T-cell (primary cell): ENCODE measurements around the gene SLC2A13. TPM values are rescaled to one million over a fixed set of nuclear protein-coding genes. Genes with fewer than 3 reads are reported as not detected.

Experiments
- ATAC-seq, 4 experiments: fragments of 200-7000 bp in 3 of 4; fragments of 150-1000 bp in 1 of 4; cut with Tn5 transposase; replicated peaks in 1 of 4; 1 replicate in 3 of 4; 2 replicates in 1 of 4; pipeline ENCODE4 v1.10.0; 2021; ENCODE audit warnings: moderate library complexity in 3 of 4, mild to moderate bottlenecking in 2 of 4, moderate number of reproducible peaks in 1 of 4
- CTCF ChIA-PET, 2 donors: fragments of 300-600 bp; sonication (Branson Sonifier 250); formaldehyde crosslinking; loops; one replicate each; lab custom pipeline; 2022; ENCODE audit warnings: antibody characterized with exemption in 2 of 2; lab: Charles Lee
- POLR2A ChIA-PET, 2 donors: fragments of 300-600 bp; sonication (Branson Sonifier 250); formaldehyde crosslinking; loops; one replicate each; lab custom pipeline; 2022; ENCODE audit warnings: antibody characterized with exemption in 2 of 2; lab: Charles Lee
- DNase-seq, 35 experiments: peaks; one replicate each; pipeline versions ENCODE4 v3.0.0 to v3.0.0-alpha.2; 2013 to 2023
- H3K27ac ChIP-seq: one replicate; pipeline ENCODE4 v1.5.1; 2013; ENCODE audit warnings: low read length
- H3K27me3 ChIP-seq, 2 experiments: replicated peaks in 1 of 2; 1 replicate in 1 of 2; 2 replicates in 1 of 2; pipeline versions ENCODE4 v1.6.1 to v1.7.0; 2013; ENCODE audit warnings: low read length in 1 of 2, mixed read lengths in 1 of 2; ENCODE audit not compliant: control insufficient read depth in 2 of 2, insufficient read depth in 2 of 2; ENCODE audit errors: extremely low read depth in 1 of 2
- H3K36me3 ChIP-seq, 2 donors: 1 replicate in 1 of 2; 2 replicates in 1 of 2; pipeline versions ENCODE4 v1.6.1 to v1.7.0; 2013; ENCODE audit warnings: low read length in 1 of 2; ENCODE audit not compliant: control insufficient read depth in 2 of 2, insufficient read depth in 1 of 2; ENCODE audit errors: extremely low read depth in 1 of 2
- H3K4me1 ChIP-seq, 2 experiments: 1 replicate in 1 of 2; 2 replicates in 1 of 2; pipeline versions ENCODE4 v1.6.1 to v1.7.0; 2013; ENCODE audit warnings: low read length in 2 of 2, mixed read lengths in 1 of 2; ENCODE audit not compliant: insufficient read depth in 2 of 2, control insufficient read depth in 1 of 2; ENCODE audit errors: extremely low read depth in 1 of 2
- H3K4me3 ChIP-seq, 2 donors: 1 replicate in 1 of 2; 2 replicates in 1 of 2; pipeline versions ENCODE4 v1.5.1 to v1.7.0; 2013; ENCODE audit warnings: mild to moderate bottlenecking in 2 of 2, low read length in 1 of 2, moderate library complexity in 1 of 2; ENCODE audit not compliant: control insufficient read depth in 1 of 2; ENCODE audit errors: extremely low read depth in 1 of 2
- H3K9me3 ChIP-seq: 2 replicates; pipeline ENCODE4 v1.7.0; 2013
- H3K27ac Mint-ChIP-seq, 2 donors: one replicate each; pipeline ENCODE4 v1.8.0; 2020 to 2021; ENCODE audit warnings: mild to moderate bottlenecking in 2 of 2, mixed read lengths in 2 of 2
- H3K27me3 Mint-ChIP-seq, 2 donors: one replicate each; pipeline ENCODE4 v1.8.0; 2021 to 2022; ENCODE audit warnings: mixed read lengths in 2 of 2
- H3K36me3 Mint-ChIP-seq: one replicate; pipeline ENCODE4 v1.8.0; 2021; ENCODE audit warnings: mixed read lengths
- H3K4me1 Mint-ChIP-seq, 3 donors: one replicate each; pipeline ENCODE4 v1.8.0; 2020 to 2022; ENCODE audit warnings: mixed read lengths in 3 of 3, mild to moderate bottlenecking in 1 of 3
- H3K4me3 Mint-ChIP-seq, 3 donors: one replicate each; pipeline ENCODE4 v1.8.0; 2020 to 2022; ENCODE audit warnings: mild to moderate bottlenecking in 3 of 3, mixed read lengths in 3 of 3, moderate library complexity in 3 of 3
- H3K9me3 Mint-ChIP-seq, 3 donors: one replicate each; pipeline ENCODE4 v1.8.0; 2020 to 2022; ENCODE audit warnings: mixed read lengths in 3 of 3
- WGBS: methylation state at CpG from one replicate; pipeline ENCODE4 v1.1.5; 2013; ENCODE audit warnings: missing lambda C conversion rate; ENCODE audit not compliant: insufficient coverage; 5-methylcytosine and 5-hydroxymethylcytosine counted together
- total RNA-seq, 35 experiments: library from RNA in 6 of 35; stranded (reverse) in 6 of 35; fragments of 120-200 nt in 1 of 35; gene quantifications; one replicate each; pipeline versions ENCODE4 v1.2.1 to v1.2.4 and lab custom pipeline; 2013 to 2026

Gene SLC2A13
- total RNA-seq, 5 donors from 2014 or later (not counting 1 experiment from before 2014, with no cell fraction given): 4.2 to 6.0 (median 5.1) TPM

DNA sequence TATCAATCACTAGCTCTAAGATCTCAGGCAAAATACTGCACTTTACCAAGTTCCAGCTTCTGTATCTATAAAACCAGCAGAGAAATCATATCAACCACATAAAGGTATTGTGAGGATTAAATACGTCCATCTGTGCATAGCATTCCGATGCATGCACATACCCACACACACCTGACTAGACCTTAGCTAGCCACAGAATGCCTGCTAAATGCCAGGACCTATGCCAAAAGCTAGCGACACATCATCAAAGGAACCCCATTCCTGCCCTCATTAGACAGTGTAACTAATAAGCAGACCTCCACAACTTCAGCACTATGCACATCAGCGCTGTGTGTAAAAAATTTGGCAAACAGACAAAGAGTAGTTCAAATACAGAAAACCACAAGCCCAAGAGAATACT lies 185.2 kb downstream of the SLC2A13 start:
- H3K36me3 ChIP-seq: no peaks in the 10 kb centered on the region
- no peaks in the 10 kb centered on the region for H3K36me3 Mint-ChIP-seq
- WGBS: 93% methylated on average over 2 of the region's 4 CpGs
- ATAC-seq (no peak), DNase-seq (no peak)
- no peak overlapping the region for H3K27ac ChIP-seq
- no peaks in the 10 kb centered on the region for H3K27me3 ChIP-seq
- no peak overlapping the region for H3K4me3 ChIP-seq
- H3K27ac Mint-ChIP-seq: no peak overlapping the region
- no peaks in the 10 kb centered on the region for H3K4me1 Mint-ChIP-seq
- H3K4me3 Mint-ChIP-seq: no peak overlapping the region
- no peaks in the 10 kb centered on the region for H3K9me3 ChIP-seq
- ChIA-PET CTCF (no interaction called here), POLR2A (no interaction called here)
- H3K9me3 Mint-ChIP-seq: no peaks in the 10 kb centered on the region
- no peaks in the 10 kb centered on the region for H3K27me3 Mint-ChIP-seq
- H3K4me1 ChIP-seq: no peaks in the 10 kb centered on the region

DNA sequence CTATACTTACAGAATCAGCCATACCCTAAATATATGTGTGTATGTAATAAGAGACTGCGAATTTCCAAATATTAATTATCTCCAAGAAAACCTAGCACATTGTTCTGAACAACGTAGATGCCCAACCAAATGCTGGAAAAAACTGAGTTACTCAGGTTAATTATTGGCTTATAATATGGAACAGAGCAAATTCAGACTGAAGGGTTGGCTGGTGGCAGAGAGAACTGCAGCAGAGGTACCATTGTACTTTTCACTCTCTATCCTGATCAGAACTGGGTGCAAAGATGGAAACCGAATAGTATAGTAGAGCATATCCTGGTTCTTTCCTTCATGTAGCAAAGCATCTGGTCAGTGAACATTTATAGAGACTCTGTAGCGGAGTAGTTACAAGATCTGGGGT lies 185.7 kb downstream of the SLC2A13 start:
- no CpG with 5 or more reads among the region's 4 CpGs for WGBS
- Mint-ChIP-seq H3K27me3 (no peaks in the 10 kb centered on the region), H3K9me3 (no peaks in the 10 kb centered on the region), H3K27ac (no peak overlapping the region), H3K4me3 (no peak overlapping the region), H3K4me1 (no peaks in the 10 kb centered on the region), H3K36me3 (no peaks in the 10 kb centered on the region)
- no peak overlapping the region for H3K27ac ChIP-seq
- no peaks in the 10 kb centered on the region for H3K4me1 ChIP-seq
- no peak for ATAC-seq
- DNase-seq: no peak
- H3K4me3 ChIP-seq: no peak overlapping the region
- no peaks in the 10 kb centered on the region for H3K27me3 ChIP-seq
- no peaks in the 10 kb centered on the region for H3K36me3 ChIP-seq
- no peaks in the 10 kb centered on the region for H3K9me3 ChIP-seq
- ChIA-PET POLR2A (no interaction called here), CTCF (interaction anchor here in 1 of 2 donors (0.7 kb wide), 1 partner anchor 9 kb away, joined by 3 read pairs; no protein-coding TSS in a partner anchor)

DNA sequence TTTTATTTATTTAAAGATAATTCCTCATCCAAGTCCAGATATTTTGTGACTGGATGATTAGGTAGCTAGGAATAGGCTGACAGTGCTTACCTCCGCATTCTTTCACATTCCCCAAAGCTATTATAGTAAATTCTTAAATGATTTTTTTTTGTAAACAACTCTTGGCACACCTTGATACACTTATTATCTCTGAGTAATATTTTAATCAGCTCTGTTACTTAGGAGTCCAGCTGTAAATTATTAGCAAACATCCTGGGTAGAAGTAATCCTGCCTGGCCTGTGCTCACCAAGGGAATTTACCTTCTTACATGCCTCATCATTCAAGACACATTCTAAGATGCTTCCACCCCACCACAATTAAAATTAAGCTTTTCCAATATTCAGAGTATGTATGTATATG lies 186.1 kb downstream of the SLC2A13 start:
- no peak overlapping the region for H3K4me3 Mint-ChIP-seq
- no CpG with 5 or more reads among the region's 1 CpG for WGBS
- no peaks in the 10 kb centered on the region for H3K27me3 Mint-ChIP-seq
- ATAC-seq (no peak), DNase-seq (no peak)
- ChIA-PET POLR2A (no interaction called here), CTCF (interaction anchor here in 1 of 2 donors (0.7 kb wide), 1 partner anchor 8 kb away, joined by 3 read pairs; no protein-coding TSS in a partner anchor)
- no peaks in the 10 kb centered on the region for H3K4me1 Mint-ChIP-seq
- no peaks in the 10 kb centered on the region for H3K9me3 Mint-ChIP-seq
- Histone ChIP-seq H3K4me1 (no peaks in the 10 kb centered on the region), H3K4me3 (no peak overlapping the region), H3K36me3 (no peaks in the 10 kb centered on the region), H3K27ac (no peak overlapping the region), H3K9me3 (no peaks in the 10 kb centered on the region), H3K27me3 (no peaks in the 10 kb centered on the region)
- no peak overlapping the region for H3K27ac Mint-ChIP-seq
- H3K36me3 Mint-ChIP-seq: no peaks in the 10 kb centered on the region

DNA sequence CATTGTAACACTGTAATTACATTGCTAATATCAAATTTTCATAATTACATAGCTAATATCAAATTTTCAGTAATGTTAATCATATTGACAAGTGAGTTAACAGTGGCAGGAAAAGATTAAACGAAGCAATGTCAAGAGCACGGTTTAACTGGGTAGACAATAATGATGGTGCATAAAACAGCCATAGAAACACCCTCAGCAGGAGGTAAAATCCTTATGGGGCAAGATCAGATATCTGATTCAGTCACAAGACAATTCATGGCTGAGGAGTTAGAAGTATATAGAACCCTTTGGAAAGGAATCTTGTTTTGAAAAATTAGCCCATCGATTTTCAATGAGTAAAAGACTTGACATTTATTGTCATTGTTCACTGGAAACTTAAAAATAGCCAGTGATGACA lies 190.6 kb downstream of the SLC2A13 start:
- H3K27ac Mint-ChIP-seq: no peak overlapping the region

DNA sequence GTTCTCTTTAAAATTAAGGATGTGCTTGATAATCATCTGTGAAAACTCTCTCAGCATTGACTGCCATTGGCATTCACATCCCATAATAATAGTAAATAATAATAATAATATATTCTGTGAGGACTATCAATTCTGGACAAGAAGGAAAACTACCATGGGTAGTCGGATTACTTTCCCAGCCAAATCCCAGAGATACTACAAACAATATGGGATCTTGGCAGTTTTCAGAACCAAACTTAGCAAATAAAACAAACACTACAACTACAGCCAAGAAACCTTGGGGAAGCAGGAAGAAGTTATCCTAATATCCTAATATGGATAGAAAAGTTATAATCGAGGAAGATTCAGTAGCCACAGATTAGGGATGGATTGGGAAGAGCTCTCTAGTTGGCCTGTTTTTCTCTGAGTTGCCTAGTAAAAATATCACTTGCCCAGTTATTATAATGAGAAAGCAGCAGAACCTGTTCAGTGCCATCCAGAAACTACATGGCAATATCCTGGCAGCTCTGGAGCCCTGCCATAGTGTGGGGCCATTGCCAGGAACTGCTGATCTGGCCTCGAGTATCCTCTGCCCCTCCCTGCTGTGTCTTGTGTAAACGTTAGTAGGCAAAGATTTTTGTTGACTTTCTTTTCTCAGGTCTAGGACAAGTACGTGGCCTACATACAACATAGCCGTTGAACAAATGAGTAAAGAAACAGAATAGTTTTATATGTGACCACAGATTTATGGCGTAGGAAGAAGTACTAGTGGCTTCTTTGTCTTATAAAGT lies 193.5 kb downstream of the SLC2A13 start:
- H3K4me3 ChIP-seq: no peak overlapping the region
- ATAC-seq (no peak), DNase-seq (no peak)
- H3K27me3 ChIP-seq: no peaks in the 10 kb centered on the region
- Mint-ChIP-seq H3K27ac (no peak overlapping the region), H3K27me3 (no peaks in the 10 kb centered on the region), H3K36me3 (no peaks in the 10 kb centered on the region), H3K4me1 (no peaks in the 10 kb centered on the region), H3K4me3 (no peak overlapping the region), H3K9me3 (no peaks in the 10 kb centered on the region)
- no peaks in the 10 kb centered on the region for H3K4me1 ChIP-seq
- H3K27ac ChIP-seq: no peak overlapping the region
- POLR2A ChIA-PET: no interaction called here
- WGBS: 80% methylated on average over 1 of the region's 7 CpGs
- no peaks in the 10 kb centered on the region for H3K36me3 ChIP-seq
- no peaks in the 10 kb centered on the region for H3K9me3 ChIP-seq
- CTCF ChIA-PET: no interaction called here

More for the DNA sequence above, 190.6 kb downstream of the SLC2A13 start:
- H3K27me3 Mint-ChIP-seq: no peaks in the 10 kb centered on the region
- H3K9me3 Mint-ChIP-seq: no peaks in the 10 kb centered on the region
- H3K4me3 Mint-ChIP-seq: no peak overlapping the region
- ChIA-PET CTCF (no interaction called here), POLR2A (no interaction called here)
- no peaks in the 10 kb centered on the region for H3K27me3 ChIP-seq
- no peaks in the 10 kb centered on the region for H3K36me3 ChIP-seq
- no peaks in the 10 kb centered on the region for H3K4me1 ChIP-seq
- no peak for ATAC-seq
- H3K4me1 Mint-ChIP-seq: no peaks in the 10 kb centered on the region
- no peak for DNase-seq
- H3K9me3 ChIP-seq: no peaks in the 10 kb centered on the region
- no peaks in the 10 kb centered on the region for H3K36me3 Mint-ChIP-seq
- no CpG with 5 or more reads among the region's 3 CpGs for WGBS
- H3K4me3 ChIP-seq: no peak overlapping the region
- H3K27ac ChIP-seq: no peak overlapping the region

DNA sequence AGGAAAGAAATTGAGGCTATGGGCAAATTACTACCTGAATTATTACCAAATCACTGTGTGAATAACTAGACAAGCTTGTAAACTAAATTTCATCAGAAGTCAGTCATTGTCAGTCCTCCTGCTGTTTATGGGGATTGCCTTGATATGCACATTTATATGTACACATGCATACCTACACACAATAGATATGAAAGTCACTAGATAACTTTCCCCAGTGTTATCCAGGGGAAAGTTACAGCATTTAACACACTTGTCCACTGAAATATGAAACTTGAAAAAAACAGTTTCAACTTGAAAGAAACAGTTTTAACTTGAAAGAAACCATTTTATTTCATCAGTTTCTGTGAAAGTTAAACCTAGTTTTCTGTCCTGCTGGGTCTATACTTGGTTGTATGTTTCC lies 199.6 kb downstream of the SLC2A13 start:
- Mint-ChIP-seq H3K27me3 (no peaks in the 10 kb centered on the region), H3K4me3 (no peak overlapping the region), H3K4me1 (no peaks in the 10 kb centered on the region), H3K9me3 (peaks cover 0 to 4% (median 0%) of the 10 kb centered on the region in 3 donors), H3K27ac (no peak overlapping the region), H3K36me3 (no peaks in the 10 kb centered on the region)
- Histone ChIP-seq H3K4me1 (no peaks in the 10 kb centered on the region), H3K27me3 (no peaks in the 10 kb centered on the region), H3K36me3 (no peaks in the 10 kb centered on the region), H3K27ac (no peak overlapping the region), H3K4me3 (no peak overlapping the region), H3K9me3 (no peaks in the 10 kb centered on the region)
- DNase-seq (no peak), ATAC-seq (no peak)
- ChIA-PET POLR2A (no interaction called here), CTCF (no interaction called here)
